SK-N-SH (cell line): Measurements from ENCODE around the gene FGGY. TPM values are rescaled to one million over a fixed set of nuclear protein-coding genes. Genes with fewer than 3 reads are reported as not detected.

ENCODE experiments used
- CTCF ChIA-PET: fragments of 300-600, 350-600 bp; formaldehyde crosslinking; extraction: SDS; loops from one replicate; lab custom pipeline; 2021; lab: Yijun Ruan, JAX
- POLR2A ChIA-PET: fragments of 350-600 bp; sonication (Branson Sonifier 250); formaldehyde crosslinking; extraction: SDS; loops from one replicate; lab custom pipeline; 2020; ENCODE audit warnings: antibody characterized with exemption, inconsistent platforms; lab: Yijun Ruan, JAX
- DNase-seq: peaks from one replicate; pipeline ENCODE4 v3.0.0; 2012
- H2AFZ ChIP-seq: fragments of 200-600 bp; sonication (generic); 2 replicates; pipeline ENCODE4 v1.8.1; 2016; ENCODE audit warnings: antibody characterized with exemption, mild to moderate bottlenecking, low read depth
- H3F3A ChIP-seq: fragments of 200-600 bp; sonication (generic); replicated peaks from 2 replicates; pipeline ENCODE3; 2016; ENCODE audit warnings: antibody characterized with exemption, mild to moderate bottlenecking; ENCODE audit not compliant: insufficient read depth
- H3K27ac ChIP-seq, 2 experiments: fragments of 200-500 bp in 1 of 2; fragments of 200-600 bp in 1 of 2; sonication (Bioruptor generic) in 1 of 2; sonication (generic), shearing (Covaris generic) in 1 of 2; 2 replicates each; pipeline versions ENCODE4 v1.5.1 to v1.6.1; 2014 to 2016; ENCODE audit warnings: low read depth in 2 of 2, inconsistent platforms in 1 of 2, low read length in 1 of 2, mild to moderate bottlenecking in 1 of 2, mixed read lengths in 1 of 2
- H3K27me3 ChIP-seq: fragments of 200-600 bp; sonication (generic), shearing (Covaris generic); 2 replicates; pipeline ENCODE4 v1.6.1; 2016; ENCODE audit warnings: mixed run types; ENCODE audit not compliant: insufficient read depth
- H3K36me3 ChIP-seq, 2 experiments: fragments of 200-500 bp in 1 of 2; fragments of 200-600 bp in 1 of 2; sonication (Bioruptor generic) in 1 of 2; sonication (generic) in 1 of 2; replicated peaks in 1 of 2; 2 replicates each; pipeline versions ENCODE3 to v1.5.1; 2014 to 2016; ENCODE audit warnings: low read length in 1 of 2, mild to moderate bottlenecking in 1 of 2; ENCODE audit not compliant: insufficient read depth in 2 of 2, control insufficient read depth in 1 of 2
- H3K4me1 ChIP-seq, 2 experiments: fragments of 200-500 bp in 1 of 2; fragments of 200-600 bp in 1 of 2; sonication (Bioruptor generic) in 1 of 2; sonication (generic), shearing (Covaris generic) in 1 of 2; 2 replicates each; pipeline versions ENCODE4 v1.5.1 to v1.6.1; 2014 to 2016; ENCODE audit warnings: low read depth in 1 of 2, low read length in 1 of 2, mixed run types in 1 of 2; ENCODE audit not compliant: insufficient read depth in 2 of 2, control insufficient read depth in 1 of 2
- H3K4me2 ChIP-seq: fragments of 200-600 bp; sonication (generic), shearing (Covaris generic); 2 replicates; pipeline ENCODE4 v1.6.1; 2017; ENCODE audit warnings: mixed run types
- H3K4me3 ChIP-seq, 2 experiments: fragments of 200-500 bp in 1 of 2; fragments of 200-600 bp in 1 of 2; sonication (Bioruptor generic) in 1 of 2; sonication (generic), shearing (Covaris generic) in 1 of 2; 2 replicates each; pipeline versions ENCODE4 v1.5.1 to v1.8.1; 2014 to 2016; ENCODE audit warnings: low read depth in 2 of 2, inconsistent platforms in 1 of 2, low read length in 1 of 2, mild to moderate bottlenecking in 1 of 2, mixed read lengths in 1 of 2, moderate library complexity in 1 of 2
- H3K79me2 ChIP-seq: fragments of 200-600 bp; sonication (generic); 2 replicates; pipeline ENCODE4 v1.8.1; 2017; ENCODE audit warnings: mild to moderate bottlenecking; ENCODE audit not compliant: insufficient read depth
- H3K9ac ChIP-seq: fragments of 200-600 bp; sonication (generic); 2 replicates; pipeline ENCODE4 v1.6.1; 2017; ENCODE audit warnings: mixed run types
- H3K9me2 ChIP-seq: fragments of 200-600 bp; sonication (generic); 2 replicates; pipeline ENCODE4 v1.6.1; 2017; ENCODE audit warnings: mixed run types
- H3K9me3 ChIP-seq: fragments of 200-600 bp; sonication (generic); 2 replicates; pipeline ENCODE4 v1.6.1; 2017; ENCODE audit warnings: mixed run types, mild to moderate bottlenecking, moderate library complexity
- H4K20me1 ChIP-seq: fragments of 200-600 bp; sonication (generic); 2 replicates; pipeline ENCODE4 v1.6.1; 2017; ENCODE audit warnings: mild to moderate bottlenecking, mixed run types; ENCODE audit not compliant: insufficient read depth
- EP300 ChIP-seq, 2 experiments: IDR thresholded peaks; 2 replicates each; pipeline versions ENCODE4 v1.4.0 to v1.6.1; 2012; ENCODE audit warnings: borderline replicate concordance in 1 of 2, low read depth in 1 of 2, low read length in 1 of 2
- EZH2phosphoT487 ChIP-seq: fragments of 200-600 bp; sonication (generic); IDR thresholded peaks from 2 replicates; pipeline ENCODE4 v1.6.1; 2017; ENCODE audit warnings: low read depth, mixed run types, mild to moderate bottlenecking, antibody characterized with exemption, moderate library complexity, borderline replicate concordance
- FOSL2 ChIP-seq: IDR thresholded peaks from 2 replicates; pipeline ENCODE4 v1.4.0; 2012; ENCODE audit warnings: low read depth, mild to moderate bottlenecking, moderate library complexity, borderline replicate concordance
- GATA2 ChIP-seq: sonication (generic); formaldehyde crosslinking; IDR thresholded peaks from 2 replicates; pipeline ENCODE4 v1.5.0; 2020; ENCODE audit warnings: mild to moderate bottlenecking, missing genetic modification reagents
- IRF3 ChIP-seq: fragments of 150-350 bp; IDR thresholded peaks from 2 replicates; pipeline ENCODE4 v1.6.1; 2016; ENCODE audit warnings: mild to moderate bottlenecking, low read depth, low read length
- PBX3 ChIP-seq: IDR thresholded peaks from 2 replicates; pipeline ENCODE4; 2012
- RAD21 ChIP-seq: IDR thresholded peaks from 2 replicates; pipeline ENCODE4 v1.6.1; 2012; ENCODE audit warnings: mild to moderate bottlenecking, low read length
- REST ChIP-seq: IDR thresholded peaks from 2 replicates; pipeline ENCODE4 v1.6.1; 2012; ENCODE audit warnings: mild to moderate bottlenecking, low read depth, low read length, moderate library complexity
- RXRA ChIP-seq: IDR thresholded peaks from 2 replicates; pipeline ENCODE4 v1.4.0; 2012; ENCODE audit warnings: low read depth, mild to moderate bottlenecking, borderline replicate concordance
- SIN3A ChIP-seq: IDR thresholded peaks from 2 replicates; pipeline ENCODE4 v1.6.1; 2012; ENCODE audit warnings: low read depth, mild to moderate bottlenecking, low read length, moderate library complexity, borderline replicate concordance
- TAF1 ChIP-seq: IDR thresholded peaks from 2 replicates; pipeline ENCODE4 v1.6.1; 2012; ENCODE audit warnings: low read depth, mild to moderate bottlenecking, low read length, moderate library complexity, borderline replicate concordance
- TEAD4 ChIP-seq: IDR thresholded peaks from 2 replicates; pipeline ENCODE4 v1.4.0; 2012; ENCODE audit warnings: mild to moderate bottlenecking, borderline replicate concordance; ENCODE audit not compliant: insufficient read depth
- USF1 ChIP-seq: IDR thresholded peaks from 2 replicates; pipeline ENCODE4 v1.4.0; 2012; ENCODE audit warnings: low read depth, borderline replicate concordance
- USF2 ChIP-seq: fragments of 150-350 bp; IDR thresholded peaks from 2 replicates; pipeline ENCODE4 v1.6.1; 2017; ENCODE audit warnings: antibody characterized with exemption, low read length, low read depth, borderline replicate concordance
- WGBS: methylation state at CpG from one replicate; pipeline ENCODE4 v1.1.6; 2017; ENCODE audit warnings: low lambda C conversion rate; 5-methylcytosine and 5-hydroxymethylcytosine counted together
- polyA plus RNA-seq, 3 experiments: library from polyadenylated mRNA; depleted of rRNA; stranded (reverse); fragments of >200 nt; gene quantifications; 2 replicates each; pipeline ENCODE4 v1.2.3, GENCODE V29; 2012
- TF ChIP-seq, protein P1 (sequence below): IDR thresholded peaks from 2 replicates; pipeline ENCODE4 v1.4.0; 2012; ENCODE audit warnings: low read depth, borderline replicate concordance
- TF ChIP-seq, protein P2 (sequence below): IDR thresholded peaks from 2 replicates; pipeline ENCODE4 v1.4.0; 2012; ENCODE audit warnings: low read depth

FGGY gene
- polyA plus RNA-seq, 1 of the 3 experiments (the other 2 are of a cell fraction) = 10.3 TPM

GRCh38 chr1:59687081-59687480 lies 390.2 kb downstream of the FGGY start:
- no peak overlapping the region for H3K27ac ChIP-seq
- H3K4me3 ChIP-seq = no peak overlapping the region
- H3K4me2 ChIP-seq = no peak overlapping the region
- H3K9me3 ChIP-seq = no peaks in the 10 kb centered on the region
- DNase-seq = no peak
- no peaks in the 10 kb centered on the region for H3K36me3 ChIP-seq
- no peaks in the 10 kb centered on the region for H4K20me1 ChIP-seq
- no peak for TF ChIP-seq SIN3A
- TF ChIP-seq, protein P1, sequence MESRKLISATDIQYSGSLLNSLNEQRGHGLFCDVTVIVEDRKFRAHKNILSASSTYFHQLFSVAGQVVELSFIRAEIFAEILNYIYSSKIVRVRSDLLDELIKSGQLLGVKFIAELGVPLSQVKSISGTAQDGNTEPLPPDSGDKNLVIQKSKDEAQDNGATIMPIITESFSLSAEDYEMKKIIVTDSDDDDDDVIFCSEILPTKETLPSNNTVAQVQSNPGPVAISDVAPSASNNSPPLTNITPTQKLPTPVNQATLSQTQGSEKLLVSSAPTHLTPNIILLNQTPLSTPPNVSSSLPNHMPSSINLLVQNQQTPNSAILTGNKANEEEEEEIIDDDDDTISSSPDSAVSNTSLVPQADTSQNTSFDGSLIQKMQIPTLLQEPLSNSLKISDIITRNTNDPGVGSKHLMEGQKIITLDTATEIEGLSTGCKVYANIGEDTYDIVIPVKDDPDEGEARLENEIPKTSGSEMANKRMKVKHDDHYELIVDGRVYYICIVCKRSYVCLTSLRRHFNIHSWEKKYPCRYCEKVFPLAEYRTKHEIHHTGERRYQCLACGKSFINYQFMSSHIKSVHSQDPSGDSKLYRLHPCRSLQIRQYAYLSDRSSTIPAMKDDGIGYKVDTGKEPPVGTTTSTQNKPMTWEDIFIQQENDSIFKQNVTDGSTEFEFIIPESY = no peak
- TF ChIP-seq USF1 = no peak
- TF ChIP-seq EZH2phosphoT487 = no peak
- TF ChIP-seq RAD21 = no peak
- TF ChIP-seq RXRA = no peak
- TF ChIP-seq REST = no peak
- no peak for TF ChIP-seq GATA2 (CRISPR knock-in tag)
- no peak for TF ChIP-seq TEAD4
- no peak for TF ChIP-seq USF2
- no peak for TF ChIP-seq FOSL2
- TF ChIP-seq IRF3 = no peak
- no peak for TF ChIP-seq PBX3
- no peak for TF ChIP-seq TAF1
- TF ChIP-seq, protein P2, sequence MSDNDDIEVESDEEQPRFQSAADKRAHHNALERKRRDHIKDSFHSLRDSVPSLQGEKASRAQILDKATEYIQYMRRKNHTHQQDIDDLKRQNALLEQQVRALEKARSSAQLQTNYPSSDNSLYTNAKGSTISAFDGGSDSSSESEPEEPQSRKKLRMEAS = no peak
- TF ChIP-seq EP300 (IDR thresholded peaks at IDR 0.05; ENCODE audit: borderline replicate concordance in 1 of 2, low read depth in 1 of 2, low read length in 1 of 2) = no peak
- TF ChIP-seq, all 33 proteins: peak for 0
- WGBS = 88% methylated on average over 2 of the region's 2 CpGs
- CTCF ChIA-PET = interaction anchor here (0.6 to 7.4 kb wide), 3 partner anchors 12 to 397 kb away, joined by 3 to 38 read pairs (median 3); no protein-coding TSS in a partner anchor
- Histone ChIP-seq H3K9ac (no peak overlapping the region), H2AFZ (no peak overlapping the region), H3K79me2 (no peaks in the 10 kb centered on the region), H3K9me2 (no peaks in the 10 kb centered on the region), H3K4me1 (peaks cover 3 to 8% of the 10 kb centered on the region in 2 experiments; a peak in 2 of 4 replicates), H3K27me3 (no peaks in the 10 kb centered on the region), H3F3A (no peaks in the 10 kb centered on the region)
- POLR2A ChIA-PET = no interaction called here
